ENCODE measurements around the gene JARID2.

JARID2 gene

DNA sequence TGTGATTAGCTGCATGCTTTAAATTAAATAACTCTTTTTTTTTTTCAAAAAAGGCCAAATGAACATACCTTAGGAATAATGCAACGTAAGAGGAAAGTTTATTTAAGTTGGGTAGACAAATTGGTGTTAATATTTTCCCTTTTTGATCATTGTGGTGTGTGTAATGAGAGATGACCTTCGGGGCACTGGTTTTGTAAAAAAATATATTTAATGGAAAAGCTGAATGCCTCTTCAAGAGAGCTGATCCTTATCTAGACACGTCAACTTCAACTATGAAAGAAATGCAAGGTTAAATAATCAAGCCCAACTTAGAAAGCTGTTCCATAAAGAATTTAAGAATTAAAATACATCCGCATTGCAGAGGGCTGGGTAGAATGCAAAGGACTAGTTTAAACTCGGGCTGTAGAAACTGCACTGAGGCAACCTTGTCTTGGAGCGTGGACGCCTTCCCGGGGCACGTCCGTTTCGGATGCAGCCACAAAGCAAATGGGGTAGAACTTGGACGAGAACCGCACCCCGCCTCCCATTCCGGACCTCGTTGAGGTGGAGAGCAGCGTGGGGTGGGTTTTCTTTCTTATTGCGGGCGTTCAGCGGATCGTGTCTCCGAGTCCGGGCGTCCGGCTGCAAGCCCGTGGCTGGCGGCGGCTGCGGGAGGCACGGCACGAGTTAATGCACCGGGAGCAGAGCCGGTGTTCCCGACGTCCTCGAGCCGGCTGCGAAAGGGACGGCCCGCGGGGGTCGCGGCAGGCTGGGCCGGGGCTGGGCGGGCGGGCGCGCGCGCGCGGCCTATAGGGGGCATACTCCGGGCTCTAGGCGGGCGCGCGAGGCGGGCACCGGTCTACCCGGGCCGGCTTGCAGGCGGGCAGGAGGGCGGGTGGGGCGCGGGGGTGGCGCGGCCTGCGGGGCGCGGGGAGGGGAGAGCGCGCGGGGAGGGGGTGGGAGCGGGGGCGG lies 1.9 kb downstream of the JARID2 start:
- no peak for DNase-seq

DNA sequence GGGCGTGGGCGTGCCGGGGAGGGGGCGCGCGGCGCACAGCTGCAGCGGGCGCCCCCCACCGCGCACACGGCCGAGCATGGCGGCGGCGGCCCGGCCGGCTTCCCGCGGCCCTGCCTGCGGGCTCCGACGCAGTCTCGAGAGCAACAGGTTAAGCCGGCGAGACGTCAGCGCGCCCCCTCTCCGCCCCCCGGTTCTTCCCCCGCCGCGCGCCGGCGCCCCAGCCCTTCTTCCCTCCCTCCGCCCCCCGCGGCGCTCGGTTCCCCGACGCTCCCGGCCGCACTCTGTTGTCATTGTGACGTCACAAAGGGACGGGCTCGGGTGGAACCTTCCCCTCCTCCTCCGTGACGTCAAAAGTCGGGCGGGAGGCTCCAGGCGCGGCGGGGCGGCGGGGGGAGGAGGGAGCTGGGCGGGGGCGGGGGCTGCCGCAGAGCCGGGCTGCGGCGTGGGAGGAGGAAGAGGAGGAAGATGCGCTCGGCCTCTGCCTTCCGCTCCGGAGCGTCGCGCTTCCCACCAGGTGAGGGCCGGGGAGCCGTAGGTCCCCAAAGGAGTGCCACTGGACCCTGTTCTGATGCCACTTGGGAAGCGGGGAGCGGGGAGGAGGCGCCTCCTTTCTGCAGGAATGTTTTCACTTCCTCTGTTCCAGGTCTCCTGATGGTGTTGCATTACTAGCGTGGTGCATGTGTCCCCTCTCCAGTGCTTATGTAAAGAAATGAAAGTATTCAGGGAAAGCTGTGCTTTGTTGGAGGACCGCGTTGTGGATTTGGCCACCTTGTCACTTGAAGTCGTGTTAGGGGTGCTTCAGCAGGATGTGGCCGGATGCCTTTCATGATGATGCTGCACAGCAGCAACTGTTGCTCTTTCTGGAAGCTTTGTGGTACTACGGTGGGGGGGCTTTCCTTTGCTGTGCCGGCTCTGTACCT lies 2.8 kb downstream of the JARID2 start:
- DNase-seq, result peak; percentile 65

DNA sequence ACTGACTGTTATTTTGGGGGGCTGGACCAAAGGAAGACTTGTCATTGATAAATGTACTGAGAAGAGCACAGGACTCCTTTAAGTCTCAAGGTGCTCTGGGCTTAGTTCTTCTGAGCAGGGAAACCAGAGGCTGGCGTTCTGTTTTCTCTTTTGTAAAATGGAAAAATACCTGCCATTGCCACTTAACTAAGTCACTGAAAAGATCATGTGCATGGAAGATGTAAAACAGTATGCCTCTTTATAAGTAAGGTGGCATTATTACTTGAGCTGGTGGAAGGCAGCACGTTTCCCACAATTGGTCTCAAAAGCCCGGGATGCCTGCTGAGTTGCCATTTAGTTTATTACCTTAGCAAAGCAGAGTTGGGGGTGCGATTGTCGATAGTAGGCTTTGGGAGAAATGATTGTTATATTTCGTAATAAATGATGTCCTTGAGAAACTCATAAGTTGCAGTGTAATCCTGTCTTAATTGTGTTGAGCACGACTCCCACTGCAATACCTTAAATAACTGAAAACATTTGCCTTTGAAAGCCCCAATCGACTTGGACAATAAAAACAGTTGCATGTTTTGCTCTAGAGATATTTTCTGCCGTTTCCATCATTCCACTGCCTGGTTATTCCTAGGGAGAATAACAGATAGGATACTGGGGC lies 3.6 kb downstream of the JARID2 start:
- DNase-seq, result no peak

DNA sequence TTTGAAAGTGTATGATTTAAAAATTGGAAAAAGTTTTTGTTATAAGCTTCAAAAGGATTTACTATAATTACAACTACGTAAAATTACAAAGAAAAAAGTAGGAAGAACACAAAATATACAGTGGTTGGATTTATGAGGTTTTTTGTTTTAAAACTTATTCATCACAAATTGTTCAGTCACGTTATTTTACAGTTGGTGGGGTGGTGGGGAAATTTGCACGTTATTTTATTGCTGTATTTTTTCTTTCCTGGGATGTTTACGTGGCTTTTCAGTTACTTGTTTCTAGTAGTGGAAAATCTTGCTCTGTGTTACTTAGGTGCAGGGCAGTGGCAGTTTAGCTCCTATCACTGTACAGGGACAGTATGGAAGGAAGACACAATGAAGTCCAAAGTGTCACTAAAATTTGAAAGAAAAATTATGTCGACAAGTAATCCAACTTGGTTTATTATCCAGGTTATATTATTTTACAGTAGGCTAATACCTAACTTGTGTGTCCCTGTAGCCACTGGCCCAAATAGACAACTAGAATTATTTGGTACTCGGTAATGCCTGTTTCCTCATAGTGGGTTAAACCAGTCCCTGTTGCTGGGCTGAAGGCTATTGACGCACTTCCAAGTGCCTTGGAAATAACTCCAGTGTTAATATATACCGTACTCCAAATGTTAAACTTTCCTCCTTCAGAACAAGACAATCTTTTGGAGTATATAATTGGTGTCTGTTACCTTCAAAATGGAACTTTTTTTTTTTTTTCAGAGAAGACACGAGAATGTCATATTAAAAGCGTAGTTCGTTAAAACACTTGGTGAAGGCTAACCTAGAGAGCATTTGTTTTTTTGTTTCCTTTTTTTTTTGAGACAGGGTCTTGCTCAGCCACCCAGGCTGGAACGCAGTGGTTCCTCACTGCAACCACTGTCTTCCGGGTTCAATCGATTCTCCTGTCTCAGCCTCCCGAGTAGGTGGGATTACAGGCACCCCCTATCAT lies 4.6 kb downstream of the JARID2 start:
- no peak for DNase-seq

DNA sequence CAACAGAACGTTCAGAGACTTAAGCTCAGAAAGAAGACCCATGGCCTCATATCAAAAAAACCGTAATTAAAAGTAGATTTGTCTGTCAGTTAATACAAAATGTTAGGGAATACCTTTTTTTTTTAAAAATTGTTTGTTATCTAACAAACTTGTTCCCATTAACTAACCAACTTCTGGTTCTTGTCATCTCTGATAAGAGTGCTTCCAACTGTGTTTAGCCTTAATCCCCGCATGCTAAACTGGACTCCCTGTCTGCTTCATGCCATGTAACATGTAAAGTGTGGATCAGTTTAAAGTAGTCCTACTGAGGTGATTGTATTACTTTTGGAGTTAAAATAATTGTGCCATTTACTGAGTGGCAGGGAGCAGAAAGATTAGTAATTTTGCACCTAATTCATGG lies 6.3 kb downstream of the JARID2 start:
- DNase-seq, result no peak

DNA sequence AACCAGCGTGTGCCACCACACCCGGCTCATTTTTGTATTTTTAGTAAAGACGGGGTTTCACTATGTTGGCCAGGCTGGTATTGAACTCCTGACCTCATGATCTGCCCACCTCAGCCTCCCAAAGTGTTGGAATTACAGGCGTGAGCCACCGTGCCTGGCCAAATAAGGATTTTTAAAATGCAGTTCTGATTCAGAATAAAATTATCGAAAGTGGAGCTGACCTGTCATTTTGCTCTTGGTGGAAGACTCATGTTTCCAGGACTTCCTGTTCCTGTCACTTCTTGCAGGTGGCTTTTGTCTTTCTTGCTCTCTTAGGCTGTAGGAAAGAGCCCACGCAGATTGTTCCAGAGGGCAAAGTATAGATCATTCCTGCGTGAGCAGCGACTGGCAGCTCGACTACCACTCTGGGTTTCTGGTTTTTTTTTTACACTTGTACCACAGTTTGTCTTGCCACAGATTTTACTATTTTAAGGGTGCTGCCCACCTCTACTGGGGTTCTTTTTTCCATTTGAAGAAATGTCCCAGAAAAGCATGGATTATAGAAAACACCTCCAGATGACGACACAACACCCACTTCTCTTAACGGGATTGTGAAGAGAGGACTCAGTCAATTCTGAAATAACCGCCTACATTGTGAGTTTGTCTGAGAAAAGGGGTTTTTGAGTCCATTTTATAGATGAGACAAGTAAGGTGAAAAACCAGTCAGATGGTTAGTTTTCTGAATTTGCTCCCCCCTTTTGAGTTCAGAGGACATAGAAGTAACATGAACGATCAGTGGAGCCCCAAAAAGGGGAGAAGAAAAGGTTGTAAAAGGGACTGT lies 7.5 kb downstream of the JARID2 start:
- no peak for DNase-seq

DNA sequence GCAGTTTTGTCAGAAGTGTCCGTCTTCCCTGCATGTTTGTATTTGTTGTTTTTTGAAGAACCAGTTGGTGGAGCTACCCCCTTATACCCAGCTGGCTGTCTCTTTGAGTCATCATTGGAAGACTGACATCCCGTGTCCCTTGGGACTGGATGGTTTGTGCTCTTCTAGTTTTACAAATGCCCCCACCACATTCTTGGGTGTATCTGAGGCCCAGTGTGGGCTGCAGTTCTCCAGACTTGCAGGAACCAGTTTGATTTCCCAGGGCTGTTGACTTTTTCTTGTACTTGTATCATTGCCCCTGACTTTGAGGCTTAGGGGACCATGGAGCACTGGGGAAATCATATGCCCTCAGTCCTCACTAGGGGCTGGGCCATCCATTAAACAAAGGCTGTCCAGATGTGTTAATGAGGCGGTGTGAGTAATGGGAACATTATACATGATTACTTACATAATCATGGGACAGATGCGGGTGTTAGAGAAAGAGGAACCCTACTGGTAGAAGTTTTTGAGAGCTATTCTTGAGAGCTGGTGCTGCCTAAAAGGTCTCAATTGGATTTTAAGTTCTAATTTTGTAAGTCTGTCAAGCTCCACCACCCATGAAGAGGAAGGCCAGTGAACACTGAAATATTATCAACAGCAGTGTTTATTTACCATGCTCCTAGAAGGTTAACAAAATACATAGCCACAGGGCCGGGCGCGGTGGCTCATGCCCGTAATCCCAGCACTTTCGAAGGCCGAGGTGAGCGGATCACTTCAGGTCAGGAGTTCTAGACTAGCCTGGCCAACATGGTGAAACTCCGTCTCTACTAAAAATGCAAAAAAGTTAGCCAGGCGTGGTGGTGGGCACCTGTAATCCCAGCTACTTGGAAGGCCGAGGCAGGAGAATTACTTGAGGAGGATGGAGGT lies 8.5 kb downstream of the JARID2 start:
- DNase-seq, result no peak

DNA sequence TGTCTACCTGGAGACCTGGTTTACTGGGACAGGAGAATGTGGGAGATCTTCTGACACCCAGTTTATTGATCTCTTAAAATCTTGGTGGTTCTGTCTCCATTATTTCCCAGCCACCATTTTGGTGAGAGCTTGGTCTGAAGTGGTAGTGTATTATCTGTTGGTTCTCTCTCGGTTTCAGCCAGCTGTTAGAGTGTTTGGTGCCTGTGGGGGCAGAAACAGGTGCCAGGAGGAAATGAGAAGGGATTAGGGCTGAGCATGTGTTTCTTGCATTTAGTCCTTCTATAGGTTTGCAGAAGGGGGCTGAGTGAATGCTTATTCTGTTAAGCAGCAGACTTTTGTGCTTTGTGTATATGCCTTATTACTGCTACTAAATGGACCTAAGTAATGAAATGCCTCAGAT lies 9.6 kb downstream of the JARID2 start:
- DNase-seq, result no peak

DNA sequence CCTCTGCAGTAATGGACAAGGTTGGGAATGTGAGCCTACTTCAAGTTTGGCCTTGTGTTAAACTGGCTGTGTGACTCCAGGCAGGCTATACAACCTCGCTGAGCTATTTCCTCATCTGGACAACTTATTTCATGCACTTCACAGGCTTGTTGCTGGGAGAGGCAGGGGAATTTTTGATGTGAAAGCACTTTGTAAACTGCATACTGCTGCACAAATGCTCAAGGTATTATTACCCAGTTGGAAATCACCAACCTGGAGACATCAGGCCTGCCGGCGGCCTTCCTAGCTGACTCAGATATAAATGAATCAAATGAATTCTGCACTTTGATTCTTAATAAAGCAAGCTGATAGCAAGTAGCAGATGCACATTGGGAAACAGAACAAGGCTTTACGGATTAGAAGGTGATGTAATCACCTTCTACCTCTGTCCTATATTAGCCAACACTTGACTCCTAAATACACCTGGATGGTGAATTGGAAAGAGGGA lies 10.1 kb downstream of the JARID2 start:
- DNase-seq, result no peak

DNA sequence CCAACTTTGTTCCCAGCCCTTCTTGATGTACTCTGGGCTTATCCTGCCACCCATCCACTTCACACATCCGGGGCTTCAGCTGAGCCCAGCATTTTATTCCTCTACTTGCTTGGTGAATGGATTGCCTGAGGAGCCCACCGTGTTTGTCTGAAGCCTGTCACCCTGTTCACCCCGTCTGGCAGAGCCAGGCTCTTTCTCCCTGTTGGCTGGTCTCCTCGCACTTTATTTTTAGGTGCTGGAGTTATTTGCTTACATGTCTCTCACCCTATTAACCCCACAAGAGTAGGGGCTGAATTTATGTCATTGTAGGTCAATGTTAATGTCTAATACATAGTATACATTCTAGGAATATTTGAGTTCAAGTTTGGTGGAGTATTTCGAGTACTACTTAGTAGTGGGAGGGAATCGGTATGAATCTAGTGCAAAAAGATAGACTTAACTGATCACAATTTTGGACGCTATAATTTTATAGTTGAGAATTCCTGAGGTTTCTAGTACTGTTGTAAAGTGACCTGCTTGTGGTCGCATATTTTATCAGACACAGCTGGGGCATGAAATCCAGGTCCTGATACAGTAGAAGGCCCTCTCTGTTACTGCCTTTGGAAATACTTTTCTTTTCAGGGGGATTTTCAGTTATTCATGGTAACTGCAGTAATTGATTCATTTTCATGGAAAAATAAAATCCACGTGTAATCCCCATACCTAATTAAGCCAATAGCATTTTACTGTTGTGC lies 10.8 kb downstream of the JARID2 start:
- no peak for DNase-seq

DNA sequence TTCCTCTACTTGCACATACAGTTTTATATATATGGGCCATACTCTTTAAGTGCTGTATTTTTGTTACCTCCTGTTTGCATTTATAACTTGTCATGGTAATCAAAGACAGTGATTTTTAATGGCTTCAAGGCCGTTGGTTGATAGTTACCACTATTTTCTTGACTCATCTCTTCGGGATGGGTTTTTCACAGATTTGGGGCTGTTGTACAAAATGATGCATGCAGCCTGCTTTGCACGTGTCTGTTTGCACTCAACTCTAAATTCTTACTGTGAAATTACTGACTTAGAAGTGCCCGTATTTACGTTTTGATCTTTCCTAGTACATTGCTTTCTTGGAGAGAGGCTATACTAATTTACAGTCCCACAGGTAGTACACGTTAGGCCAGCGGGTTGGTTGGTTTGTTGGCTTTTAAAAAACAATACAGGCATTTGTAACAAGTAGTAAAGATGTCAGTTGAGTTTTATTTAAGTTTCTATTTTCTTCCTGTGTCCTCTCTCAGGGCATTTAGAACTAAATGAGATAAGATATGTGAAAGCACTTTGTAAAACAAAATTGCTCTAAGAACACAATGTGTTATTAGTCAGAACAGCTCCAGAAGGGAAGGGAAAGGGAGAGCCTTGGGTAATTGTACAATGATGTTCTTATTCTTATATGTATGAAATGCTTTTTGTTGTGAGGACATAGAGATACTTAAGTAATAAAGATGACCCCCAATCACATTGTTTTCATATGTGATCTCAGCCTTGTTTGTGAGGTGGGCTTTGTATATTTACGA lies 11.7 kb downstream of the JARID2 start:
- no peak for DNase-seq

DNA sequence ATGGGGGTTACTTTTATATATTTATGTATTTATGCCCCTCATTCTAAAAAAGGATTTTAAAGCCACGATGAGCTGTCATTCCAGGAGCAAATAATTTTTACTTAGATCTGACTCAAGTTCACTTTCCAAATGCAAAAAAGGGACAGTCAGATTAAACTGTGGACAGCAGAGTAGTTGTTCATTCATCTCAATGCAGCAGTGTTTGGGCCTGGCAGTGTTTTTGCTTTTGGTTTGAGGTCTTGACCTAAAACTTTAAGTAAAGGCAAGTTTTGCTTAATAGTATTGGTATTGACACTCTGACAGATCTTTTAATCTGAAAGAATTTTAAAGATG lies 13.9 kb downstream of the JARID2 start:
- no peak for DNase-seq

DNA sequence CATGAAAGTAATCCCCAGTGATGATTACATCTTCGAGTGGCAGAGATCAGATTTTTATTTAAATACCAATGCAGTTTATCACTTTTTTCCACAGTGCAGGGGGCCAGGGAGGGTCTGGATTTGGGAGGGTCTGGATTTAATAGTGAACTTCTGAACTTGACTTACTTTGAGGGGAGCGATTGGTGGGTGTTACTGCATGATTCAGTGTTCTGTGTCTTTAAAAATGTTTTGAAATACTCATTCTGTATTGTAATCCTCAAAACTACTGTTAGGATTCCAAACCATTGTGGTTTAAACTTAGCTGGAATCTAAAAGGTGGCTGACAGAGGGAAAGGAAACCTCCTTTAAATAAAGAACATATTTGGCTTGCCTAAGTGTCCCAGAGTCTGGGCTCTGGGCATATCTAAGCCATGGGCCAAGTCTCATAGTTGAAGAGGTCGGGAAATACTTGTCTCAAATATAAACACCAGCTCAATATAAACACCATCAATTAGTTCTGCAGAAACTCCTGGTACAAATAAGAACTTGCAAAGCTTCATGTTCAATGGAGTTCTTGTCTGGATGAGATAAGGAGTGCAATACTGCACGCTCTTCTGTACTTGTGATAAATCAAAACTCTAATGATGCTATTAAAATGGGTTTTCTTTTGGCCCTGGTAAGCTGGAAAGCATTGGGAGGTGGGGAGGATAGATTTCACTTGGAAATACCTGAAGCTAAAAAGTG lies 14.4 kb downstream of the JARID2 start:
- DNase-seq, result no peak

DNA sequence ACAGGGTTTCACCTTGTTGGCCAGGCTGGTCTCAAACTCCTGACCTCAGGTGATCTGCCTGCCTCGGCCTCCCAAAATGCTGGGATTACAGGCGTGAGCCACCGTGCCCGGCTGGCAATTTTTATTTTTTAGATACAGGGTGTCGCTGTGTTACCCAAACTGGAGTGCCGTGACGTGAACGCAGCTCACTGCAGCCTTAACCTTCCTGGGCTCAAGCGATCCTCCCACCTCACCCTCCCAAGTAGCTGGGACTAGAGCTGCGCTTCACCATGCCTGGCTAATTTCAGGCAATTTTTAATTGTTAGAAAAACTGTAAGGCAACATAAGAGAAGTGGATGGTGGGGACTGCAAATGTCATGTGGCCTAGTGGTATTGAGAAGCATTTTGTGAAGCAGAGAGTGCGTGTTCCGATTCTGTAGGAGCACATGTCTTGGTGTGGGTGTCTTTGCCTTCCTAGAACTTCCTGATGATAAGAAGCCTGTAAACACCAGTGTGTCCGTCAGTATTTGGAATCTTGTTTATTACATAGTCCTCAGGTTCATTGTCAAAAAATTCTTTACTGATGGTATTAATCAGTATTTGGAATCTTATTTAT lies 18.0 kb downstream of the JARID2 start:
- DNase-seq, result no peak

DNA sequence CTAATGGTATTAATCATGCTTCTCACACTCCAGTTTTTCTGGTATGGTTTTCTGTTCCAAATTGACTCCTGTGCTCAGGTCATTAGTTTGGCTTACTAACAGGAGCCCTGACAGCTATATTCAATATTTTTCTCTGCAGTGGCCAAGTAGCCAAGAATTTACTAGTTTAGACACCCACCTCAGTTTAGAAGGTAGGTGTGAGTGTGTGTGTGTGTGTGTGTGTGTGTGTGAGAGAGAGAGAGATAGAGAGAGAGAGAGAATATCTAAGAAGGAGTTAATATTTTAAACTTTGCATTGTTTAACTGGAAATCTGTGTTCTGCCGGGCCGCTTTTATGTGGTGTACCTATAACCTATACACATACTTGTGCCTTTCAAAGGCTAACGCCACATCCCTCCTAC lies 18.5 kb downstream of the JARID2 start:
- DNase-seq, result no peak

DNA sequence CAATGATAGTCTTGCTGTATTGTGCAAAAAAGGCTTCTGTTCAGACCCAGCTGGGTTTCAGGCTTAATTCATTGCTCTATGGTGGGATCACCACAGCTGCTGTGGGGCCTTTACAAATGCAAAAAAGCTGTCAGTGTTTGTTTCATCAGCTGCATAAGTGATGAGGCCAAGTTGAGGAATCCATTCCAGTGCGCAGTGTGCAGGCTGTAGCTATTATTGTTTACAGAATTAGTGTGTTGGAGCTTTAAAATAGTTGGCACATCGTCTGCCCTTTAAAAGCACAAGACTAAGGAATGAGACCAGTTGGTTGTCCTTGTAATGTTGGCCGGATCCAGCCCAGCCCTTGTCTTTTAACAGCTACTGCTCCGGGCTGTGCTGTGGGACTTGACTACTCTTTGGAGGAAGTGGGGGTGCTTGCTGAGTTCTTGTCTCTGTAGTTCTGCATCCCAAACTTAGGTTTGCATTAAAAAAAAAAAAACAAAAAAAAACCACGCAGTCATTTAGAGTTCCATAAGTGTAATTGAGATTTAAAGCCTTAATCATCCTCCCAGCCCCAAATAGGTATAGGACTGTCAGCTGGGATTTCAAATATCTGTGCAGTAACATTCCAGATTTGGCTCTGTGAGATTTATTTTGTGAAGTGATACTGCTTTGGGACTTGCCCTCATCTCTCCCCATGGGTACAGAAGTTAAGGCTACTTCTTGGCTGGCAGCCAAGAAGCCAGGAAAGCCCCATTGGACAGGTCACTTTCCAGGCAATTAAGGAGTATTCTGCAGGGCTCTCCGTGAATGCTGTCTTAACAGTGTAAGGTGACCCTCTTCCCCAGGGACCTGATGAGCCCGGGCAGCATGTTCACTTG lies 19.3 kb downstream of the JARID2 start:
- DNase-seq, result no peak

Measured in cortex of kidney (tissue), 1 donor.